ENCODE results near the gene EIF4G3. TPM values are rescaled to one million over a fixed set of nuclear protein-coding genes. Genes with fewer than 3 reads are reported as not detected.

Gene EIF4G3
- total RNA-seq, 1 experiment from 2014 or later, result 72.0 TPM

- no peak overlapping the region for H3K18ac ChIP-seq (ENCODE audit: insufficient read length, low read depth, low read length)
- Mint-ChIP-seq H3K9me3 (no peaks in the 10 kb centered on the region), H3K4me1 (no peaks in the 10 kb centered on the region), H3K27me3 (ENCODE audit: low read depth) (no peaks in the 10 kb centered on the region), H3K4me3 (no peak overlapping the region), H3K27ac (no peak overlapping the region), H3K36me3 (ENCODE audit: insufficient read depth in 1 of 3, low read depth in 3 of 3) (peaks cover 28 to 54% (median 47%) of the 10 kb centered on the region in 3 experiments)
- no CpG with 5 or more reads among the region's 1 CpG for WGBS (ENCODE audit: extremely low coverage, insufficient read length, low lambda C conversion rate)
- no peak overlapping the region for H2BK5ac ChIP-seq (ENCODE audit: insufficient read length, low read length)
- TF ChIP-seq CTCF (conservative IDR thresholded peaks at IDR 0.05), result no peak
- no peaks in the 10 kb centered on the region for H3K27me3 ChIP-seq (ENCODE audit: insufficient read depth, low read length)
- no peak overlapping the region for H2BK12ac ChIP-seq (ENCODE audit: insufficient read length, low read depth, low read length)
- no peak overlapping the region for H3K27ac ChIP-seq (ENCODE audit: insufficient read length, low read depth, low read length)
- no peak overlapping the region for H2AFZ ChIP-seq (ENCODE audit: low read length)
- H3K79me2 ChIP-seq (ENCODE audit: insufficient read depth, low read length), result peaks cover 11% of the 10 kb centered on the region; the same call in 1 of the 2 replicates
- H3K4ac ChIP-seq (ENCODE audit: low read depth, low read length), result no peak overlapping the region
- H3K4me1 ChIP-seq (ENCODE audit: insufficient read depth, low read length), result no peaks in the 10 kb centered on the region
- H3K56ac ChIP-seq (ENCODE audit: insufficient read length, low read depth, low read length), result no peak overlapping the region
- H3T11ph ChIP-seq (ENCODE audit: low read length), result no peak overlapping the region
- H2BK120ac ChIP-seq (ENCODE audit: low read depth, low read length, poor library complexity, severe bottlenecking), result no peak overlapping the region
- no peak overlapping the region for H4K8ac ChIP-seq (replicated peaks; ENCODE audit: insufficient read length, low read depth, low read length)
- H3K14ac ChIP-seq (ENCODE audit: insufficient read depth, low read length), result no peak overlapping the region
- no peaks in the 10 kb centered on the region for H3K9me3 ChIP-seq (ENCODE audit: control insufficient read depth, low read depth, low read length)
- no peak overlapping the region for H4K91ac ChIP-seq (ENCODE audit: insufficient read length, low read depth, low read length)
- no peak for DNase-seq
- no peak overlapping the region for H2BK20ac ChIP-seq (ENCODE audit: low read depth, low read length, poor library complexity, severe bottlenecking)
- no peaks in the 10 kb centered on the region for H4K20me1 ChIP-seq (ENCODE audit: control insufficient read depth, insufficient read depth, insufficient read length)
- H3K23me2 ChIP-seq (ENCODE audit: insufficient read length, low read depth, low read length, poor library complexity, severe bottlenecking), result no peaks in the 10 kb centered on the region
- H3K9ac ChIP-seq (ENCODE audit: extremely low read depth, insufficient read length, low read length), result no peak overlapping the region
- H3K79me1 ChIP-seq (ENCODE audit: insufficient read depth, low read depth, low read length, poor library complexity, severe bottlenecking), result peaks cover 13% of the 10 kb centered on the region
- H2BK15ac ChIP-seq (ENCODE audit: low read depth, low read length), result no peak overlapping the region
- no peak overlapping the region for H3K23ac ChIP-seq (ENCODE audit: insufficient read length, low read depth, low read length)
- no peak overlapping the region for H2AK5ac ChIP-seq (ENCODE audit: insufficient read length, low read length)
- H3K4me2 ChIP-seq (ENCODE audit: insufficient read depth, insufficient read length, low read length), result no peak overlapping the region
- no peak overlapping the region for H4K5ac ChIP-seq (ENCODE audit: insufficient read length, low read depth, low read length)
Observed at GRCh38 chr1:21165646-21166045, 11.1 kb downstream of the EIF4G3 start.
